PC-9 (cell line): ENCODE results near the gene CNN3. TPM values are rescaled to one million over a fixed set of nuclear protein-coding genes. Genes with fewer than 3 reads are reported as not detected.

Experiments
- BruUV-seq: library from RNA; stranded (reverse); fragments of 400-500 nt; replicated peaks from 2 replicates; lab custom pipeline; 2021; lab: Mats Ljungman, UMichigan
- CTCF ChIA-PET: fragments of 300-600 bp; sonication (Branson Sonifier 250); formaldehyde crosslinking; loops from one replicate; lab custom pipeline; 2022; ENCODE audit warnings: antibody characterized with exemption; lab: Charles Lee
- POLR2A ChIA-PET: fragments of 300-600 bp; sonication (Branson Sonifier 250); formaldehyde crosslinking; loops from one replicate; lab custom pipeline; 2022; ENCODE audit warnings: antibody characterized with exemption; ENCODE audit not compliant: unreplicated experiment; lab: Charles Lee
- DNase-seq, 2 experiments: peaks; one replicate each; pipeline versions ENCODE4 v3.0.0 to v3.0.0-alpha.2; 2015 to 2022; ENCODE audit warnings: mixed read lengths in 1 of 2
- H2AFZ ChIP-seq: fragments of 200-600 bp; sonication (generic); 2 replicates; pipeline ENCODE4 v1.8.1; 2017; ENCODE audit warnings: antibody characterized with exemption
- H3F3A ChIP-seq: fragments of 200-600 bp; sonication (generic); 2 replicates; pipeline ENCODE4 v1.8.1; 2017; ENCODE audit warnings: antibody characterized with exemption, mild to moderate bottlenecking, low read depth; ENCODE audit not compliant: insufficient read depth
- H3K27ac ChIP-seq: fragments of 200-600 bp; sonication (generic); 2 replicates; pipeline ENCODE4 v1.6.1; 2016; ENCODE audit warnings: mixed run types
- H3K27me3 ChIP-seq: fragments of 200-600 bp; sonication (generic); 2 replicates; pipeline ENCODE4 v1.6.1; 2016; ENCODE audit warnings: low read depth, mixed run types; ENCODE audit not compliant: insufficient read depth
- H3K36me3 ChIP-seq: fragments of 200-600 bp; sonication (generic); 2 replicates; pipeline ENCODE4 v1.6.1; 2016; ENCODE audit warnings: low read depth, mixed run types
- H3K4me1 ChIP-seq: fragments of 200-600 bp; sonication (generic); replicated peaks from 2 replicates; pipeline ENCODE4 v1.6.1; 2016; ENCODE audit warnings: mixed run types; ENCODE audit not compliant: insufficient read depth
- H3K4me2 ChIP-seq: fragments of 200-600 bp; sonication (generic); 2 replicates; pipeline ENCODE4 v1.6.1; 2017; ENCODE audit warnings: mixed run types
- H3K4me3 ChIP-seq: fragments of 200-600 bp; sonication (generic); 2 replicates; pipeline ENCODE4 v1.6.1; 2016; ENCODE audit warnings: mixed run types
- H3K79me2 ChIP-seq: fragments of 200-600 bp; sonication (generic); 2 replicates; pipeline ENCODE4 v1.6.1; 2017; ENCODE audit warnings: low read depth, mixed run types
- H3K9me2 ChIP-seq: fragments of 200-600 bp; sonication (generic); 2 replicates; pipeline ENCODE4 v1.8.1; 2017; ENCODE audit warnings: mild to moderate bottlenecking; ENCODE audit not compliant: insufficient read depth
- H3K9me3 ChIP-seq: fragments of 200-600 bp; sonication (generic); 2 replicates; pipeline ENCODE4 v1.8.1; 2016; ENCODE audit warnings: low read depth; ENCODE audit not compliant: insufficient read depth
- H4K20me1 ChIP-seq: fragments of 200-600 bp; sonication (generic); 2 replicates; pipeline ENCODE4 v1.8.1; 2017; ENCODE audit not compliant: insufficient read depth
- CTCF ChIP-seq: fragments of 200-600 bp; sonication (generic); conservative IDR thresholded peaks from 2 replicates; pipeline ENCODE4 v1.6.1; 2017; ENCODE audit warnings: mixed run types, antibody characterized with exemption, mild to moderate bottlenecking, moderate library complexity
- EZH2 ChIP-seq: fragments of 200-600 bp; sonication (generic); IDR thresholded peaks from 2 replicates; pipeline ENCODE4 v1.8.0; 2017; ENCODE audit warnings: antibody characterized with exemption, low read depth
- intact Hi-C: fragments of 100-400 bp; cut with micrococcal nuclease; formaldehyde crosslinking; loops from one replicate; pipeline ENCODE4 v1.10.0; 2022; ENCODE audit not compliant: unreplicated experiment
- total RNA-seq: library from RNA; stranded (reverse); gene quantifications from 2 replicates; pipeline ENCODE4 v1.2.3, GENCODE V29; 2021

CNN3 gene
- total RNA-seq, 1 experiment from 2014 or later, result 135 TPM

- intact Hi-C loops, result loop anchor here (5.0 kb wide), 1 partner anchor 34 kb away; no protein-coding TSS in a partner anchor
- H3K4me1 ChIP-seq, result 0 out of 2 replicates have a peak, but pooled peaks cover 3% of the 10 kb centered on the region
- H3K4me3 ChIP-seq, result no peak overlapping the region
- no peaks in the 10 kb centered on the region for H3K9me2 ChIP-seq
- no peak overlapping the region for H2AFZ ChIP-seq
- no peaks in the 10 kb centered on the region for H3K9me3 ChIP-seq
- no peaks in the 10 kb centered on the region for H4K20me1 ChIP-seq
- no peak overlapping the region for H3K27ac ChIP-seq
- ChIA-PET CTCF (no interaction called here), POLR2A (no interaction called here)
- H3K79me2 ChIP-seq, result no peaks in the 10 kb centered on the region
- H3K27me3 ChIP-seq, result no peaks in the 10 kb centered on the region
- BruUV-seq, result no TSS peak
- H3K36me3 ChIP-seq, result peaks cover 6% of the 10 kb centered on the region; the same call in 1 of the 2 replicates
- TF ChIP-seq EZH2, result no peak
- TF ChIP-seq CTCF, result no peak
- H3F3A ChIP-seq, result no peaks in the 10 kb centered on the region; the same call in 1 of the 2 replicates
- no peak overlapping the region for H3K4me2 ChIP-seq
- no peak for DNase-seq
These were observed 40.5 kb downstream of the CNN3 start for GRCh38 chr1:94886361-94886760.

- CTCF ChIA-PET, result no interaction called here
- H4K20me1 ChIP-seq, result no peaks in the 10 kb centered on the region
- no peak overlapping the region for H2AFZ ChIP-seq
- H3F3A ChIP-seq, result no peaks in the 10 kb centered on the region; the same call in 1 of the 2 replicates
- H3K79me2 ChIP-seq, result no peaks in the 10 kb centered on the region
- no TSS peak for BruUV-seq
- H3K9me3 ChIP-seq, result no peaks in the 10 kb centered on the region
- H3K27me3 ChIP-seq, result no peaks in the 10 kb centered on the region
- no peaks in the 10 kb centered on the region for H3K9me2 ChIP-seq
- no peak for DNase-seq
- H3K36me3 ChIP-seq, result no peaks in the 10 kb centered on the region
- H3K4me1 ChIP-seq, result 0 out of 2 replicates have a peak, but pooled peaks cover 3% of the 10 kb centered on the region
- intact Hi-C loops, result no loop called here
- H3K4me2 ChIP-seq, result no peak overlapping the region
- POLR2A ChIA-PET, result no interaction called here
- no peak overlapping the region for H3K27ac ChIP-seq
- TF ChIP-seq EZH2, result no peak
- TF ChIP-seq CTCF, result no peak
- H3K4me3 ChIP-seq, result no peak overlapping the region
These were observed 42.4 kb downstream of the CNN3 start for GRCh38 chr1:94884507-94884906.

GRCh38 chr1:94884106-94884505, 42.8 kb downstream of the CNN3 start:
- CTCF ChIA-PET, result no interaction called here
- 0 out of 2 replicates have a peak, but pooled peaks cover 3% of the 10 kb centered on the region for H3K4me1 ChIP-seq
- no peaks in the 10 kb centered on the region for H3K36me3 ChIP-seq
- DNase-seq, result peak in 1 of 2 experiments; percentile 20
- intact Hi-C loops, result no loop called here
- no peaks in the 10 kb centered on the region for H3K9me3 ChIP-seq
- no peak overlapping the region for H3K4me2 ChIP-seq
- no peak for TF ChIP-seq EZH2
- no peak for TF ChIP-seq CTCF
- H2AFZ ChIP-seq, result no peak overlapping the region
- POLR2A ChIA-PET, result no interaction called here
- H3K9me2 ChIP-seq, result no peaks in the 10 kb centered on the region
- H3K27me3 ChIP-seq, result no peaks in the 10 kb centered on the region
- BruUV-seq, result no TSS peak
- H4K20me1 ChIP-seq, result no peaks in the 10 kb centered on the region
- no peaks in the 10 kb centered on the region; the same call in 1 of the 2 replicates for H3F3A ChIP-seq
- no peak overlapping the region for H3K4me3 ChIP-seq
- no peaks in the 10 kb centered on the region for H3K79me2 ChIP-seq
- H3K27ac ChIP-seq, result no peak overlapping the region
